ENCODE data around the gene CBFA2T3. TPM values are rescaled to one million over a fixed set of nuclear protein-coding genes. Genes with fewer than 3 reads are reported as not detected.

Gene CBFA2T3
- total RNA-seq, 4 donors from 2014 or later, result 4.0 to 18.5 (median 5.5) TPM

DNA sequence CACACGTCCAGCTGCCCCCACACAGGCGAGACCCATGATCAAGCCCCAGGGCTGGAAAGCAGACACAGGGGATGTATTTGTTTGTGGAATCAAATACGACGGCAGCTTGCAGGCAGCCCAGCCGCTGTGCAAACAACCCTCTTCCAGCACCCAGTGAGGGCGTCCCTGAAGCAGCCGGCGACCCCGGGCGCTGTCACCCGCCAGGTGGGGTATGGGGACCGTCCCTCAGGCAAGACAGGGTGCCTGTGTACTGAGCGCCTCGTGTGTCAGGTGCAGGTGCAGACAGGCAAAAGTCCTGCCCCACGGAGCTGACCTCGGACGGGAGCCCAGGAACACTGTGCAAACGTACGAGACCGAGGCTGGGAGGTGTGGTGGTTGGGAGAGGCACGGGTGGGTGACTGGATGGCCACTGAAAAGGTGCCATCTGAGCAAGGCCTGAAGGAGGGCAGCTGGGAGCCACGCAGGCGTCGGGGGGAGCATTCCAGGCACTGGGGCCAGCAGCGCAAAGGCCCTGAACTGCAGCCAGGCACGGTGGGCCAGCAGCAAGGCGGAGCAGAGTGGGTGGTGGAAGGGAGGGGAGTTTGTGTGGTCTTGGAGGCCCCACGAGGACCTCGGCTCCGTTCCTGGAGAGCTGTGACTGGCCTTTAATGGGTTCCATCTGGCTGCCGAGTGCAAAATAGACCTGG is 48.5 kb downstream of the CBFA2T3 start:
- TF ChIP-seq POLR2AphosphoS5 (IDR thresholded peaks at IDR 0.05) (peak in 1 of 3 donors; percentile 12), POLR2A (IDR thresholded peaks at IDR 0.05) (no peak), EP300 (IDR thresholded peaks at IDR 0.05; ENCODE audit: low read depth) (no peak)
- TF ChIP-seq, protein P1, sequence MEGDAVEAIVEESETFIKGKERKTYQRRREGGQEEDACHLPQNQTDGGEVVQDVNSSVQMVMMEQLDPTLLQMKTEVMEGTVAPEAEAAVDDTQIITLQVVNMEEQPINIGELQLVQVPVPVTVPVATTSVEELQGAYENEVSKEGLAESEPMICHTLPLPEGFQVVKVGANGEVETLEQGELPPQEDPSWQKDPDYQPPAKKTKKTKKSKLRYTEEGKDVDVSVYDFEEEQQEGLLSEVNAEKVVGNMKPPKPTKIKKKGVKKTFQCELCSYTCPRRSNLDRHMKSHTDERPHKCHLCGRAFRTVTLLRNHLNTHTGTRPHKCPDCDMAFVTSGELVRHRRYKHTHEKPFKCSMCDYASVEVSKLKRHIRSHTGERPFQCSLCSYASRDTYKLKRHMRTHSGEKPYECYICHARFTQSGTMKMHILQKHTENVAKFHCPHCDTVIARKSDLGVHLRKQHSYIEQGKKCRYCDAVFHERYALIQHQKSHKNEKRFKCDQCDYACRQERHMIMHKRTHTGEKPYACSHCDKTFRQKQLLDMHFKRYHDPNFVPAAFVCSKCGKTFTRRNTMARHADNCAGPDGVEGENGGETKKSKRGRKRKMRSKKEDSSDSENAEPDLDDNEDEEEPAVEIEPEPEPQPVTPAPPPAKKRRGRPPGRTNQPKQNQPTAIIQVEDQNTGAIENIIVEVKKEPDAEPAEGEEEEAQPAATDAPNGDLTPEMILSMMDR (IDR thresholded peaks at IDR 0.05), result no peak
- Histone ChIP-seq H3K27me3 (peaks cover 12% of the 10 kb centered on the region), H3K36me3 (no peaks in the 10 kb centered on the region), H3K27ac (peak overlapping the region in 1 of 4 donors; percentile 35), H3K4me3 (no peak overlapping the region), H3K4me1 (peaks cover 0 to 14% (median 3%) of the 10 kb centered on the region in 4 donors), H3K9me3 (no peaks in the 10 kb centered on the region)
- in situ Hi-C loops (cut with MboI; ENCODE audit: low pct_ligation_motif_present in 1 of 4, low pct_unique_long_range_greater_than_20kb in 1 of 4, low sequenced_read_pairs in 3 of 4), result loop anchor here in 3 of 4 donors (25.0 kb wide), 2 partner anchors 234 to 284 kb away; partner anchors contain the start of genes CDH15 (in 2 of the 3), SLC22A31 (in 1 of the 3) and ZNF778 (in 1 of the 3)
- WGBS, 2 donors (ENCODE audit: low coverage in 1 of 2), result 50% methylated on average over 28 of the region's 31 CpGs; no CpG with 5 or more reads in 1 of the 2 donors
- no peak for DNase-seq
- intact Hi-C loops (cut with DNase I; ENCODE audit: low total_unique reads), result no loop called here

DNA sequence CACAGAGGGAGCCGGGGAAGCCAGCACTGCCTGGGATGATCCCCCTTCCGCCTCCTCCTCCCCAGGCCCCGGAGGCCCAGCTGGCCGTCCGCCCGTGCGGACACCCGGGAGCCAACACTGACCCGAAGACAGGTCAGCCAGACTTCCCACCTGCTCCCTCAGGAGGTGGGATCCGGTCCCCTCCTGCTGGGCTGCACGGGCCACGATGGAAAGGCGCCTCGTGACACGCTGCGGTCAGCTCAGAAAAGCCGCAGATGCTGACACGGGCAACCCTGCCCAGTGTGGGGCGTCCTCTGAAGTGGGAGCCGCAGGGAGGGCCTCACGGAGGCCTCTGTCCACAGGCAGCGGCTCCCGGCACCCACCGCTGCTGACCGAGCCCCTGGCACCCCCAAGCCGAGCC is 49.3 kb downstream of the CBFA2T3 start:
- intact Hi-C loops (cut with DNase I; ENCODE audit: low total_unique reads), result no loop called here
- H3K27me3 ChIP-seq, result peaks cover 12% of the 10 kb centered on the region
- TF ChIP-seq, protein P1 (IDR thresholded peaks at IDR 0.05), result no peak
- no peak for TF ChIP-seq POLR2A (IDR thresholded peaks at IDR 0.05)
- no peak for TF ChIP-seq POLR2AphosphoS5 (IDR thresholded peaks at IDR 0.05)
- TF ChIP-seq EP300 (IDR thresholded peaks at IDR 0.05; ENCODE audit: low read depth), result no peak
- peaks cover 0 to 14% (median 4%) of the 10 kb centered on the region in 4 donors for H3K4me1 ChIP-seq
- H3K9me3 ChIP-seq, result no peaks in the 10 kb centered on the region
- no peaks in the 10 kb centered on the region for H3K36me3 ChIP-seq
- no peak for DNase-seq
- 94% methylated on average over 9 of the region's 26 CpGs; no CpG with 5 or more reads in 1 of the 2 donors for WGBS, 2 donors (ENCODE audit: low coverage in 1 of 2)
- H3K4me3 ChIP-seq, result no peak overlapping the region
- no peak overlapping the region for H3K27ac ChIP-seq
- in situ Hi-C loops (cut with MboI; ENCODE audit: low pct_ligation_motif_present in 1 of 4, low pct_unique_long_range_greater_than_20kb in 1 of 4, low sequenced_read_pairs in 3 of 4), result loop anchor here in 3 of 4 donors (25.0 kb wide), 2 partner anchors 235 to 285 kb away; partner anchors contain the start of genes CDH15 (in 2 of the 3), SLC22A31 (in 1 of the 3) and ZNF778 (in 1 of the 3)

DNA sequence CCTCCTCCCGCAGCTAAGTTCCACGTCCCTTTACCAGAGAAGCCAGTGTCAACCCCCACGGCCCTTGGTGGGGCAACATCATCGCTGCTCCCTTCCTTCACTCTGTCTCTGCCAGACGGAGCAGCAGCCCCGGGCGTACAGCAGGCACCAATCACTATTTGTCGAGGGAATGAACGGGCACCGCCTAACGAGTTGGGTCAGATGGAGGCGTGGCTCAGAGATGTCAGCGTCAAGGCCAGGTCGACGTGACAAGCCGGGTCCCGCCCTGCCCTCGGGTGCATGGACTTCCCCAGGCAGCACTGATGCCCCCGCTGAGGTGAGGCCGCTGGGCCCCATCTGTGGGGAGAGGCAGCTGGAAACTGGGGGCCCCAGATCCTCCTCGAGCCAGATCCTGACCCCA is 50.0 kb downstream of the CBFA2T3 start:
- Histone ChIP-seq H3K4me1 (peaks cover 0 to 21% (median 10%) of the 10 kb centered on the region in 4 donors), H3K27me3 (peaks cover 12% of the 10 kb centered on the region), H3K27ac (no peak overlapping the region), H3K9me3 (no peaks in the 10 kb centered on the region), H3K36me3 (no peaks in the 10 kb centered on the region), H3K4me3 (no peak overlapping the region)
- in situ Hi-C loops (cut with MboI; ENCODE audit: low pct_ligation_motif_present in 1 of 4, low pct_unique_long_range_greater_than_20kb in 1 of 4, low sequenced_read_pairs in 3 of 4) (loop anchor here in 3 of 4 donors (25.0 kb wide), 2 partner anchors 235 to 285 kb away; partner anchors contain the start of genes CDH15 (in 2 of the 3), SLC22A31 (in 1 of the 3) and ZNF778 (in 1 of the 3)), intact Hi-C loops (cut with DNase I; ENCODE audit: low total_unique reads) (no loop called here)
- TF ChIP-seq EP300 (IDR thresholded peaks at IDR 0.05; ENCODE audit: low read depth) (no peak), POLR2AphosphoS5 (IDR thresholded peaks at IDR 0.05) (peak in 1 of 3 donors; percentile 59)
- peak; percentile 36 for DNase-seq
- 69% methylated on average over 14 of the region's 21 CpGs; no CpG with 5 or more reads in 1 of the 2 donors for WGBS, 2 donors (ENCODE audit: low coverage in 1 of 2)

DNA sequence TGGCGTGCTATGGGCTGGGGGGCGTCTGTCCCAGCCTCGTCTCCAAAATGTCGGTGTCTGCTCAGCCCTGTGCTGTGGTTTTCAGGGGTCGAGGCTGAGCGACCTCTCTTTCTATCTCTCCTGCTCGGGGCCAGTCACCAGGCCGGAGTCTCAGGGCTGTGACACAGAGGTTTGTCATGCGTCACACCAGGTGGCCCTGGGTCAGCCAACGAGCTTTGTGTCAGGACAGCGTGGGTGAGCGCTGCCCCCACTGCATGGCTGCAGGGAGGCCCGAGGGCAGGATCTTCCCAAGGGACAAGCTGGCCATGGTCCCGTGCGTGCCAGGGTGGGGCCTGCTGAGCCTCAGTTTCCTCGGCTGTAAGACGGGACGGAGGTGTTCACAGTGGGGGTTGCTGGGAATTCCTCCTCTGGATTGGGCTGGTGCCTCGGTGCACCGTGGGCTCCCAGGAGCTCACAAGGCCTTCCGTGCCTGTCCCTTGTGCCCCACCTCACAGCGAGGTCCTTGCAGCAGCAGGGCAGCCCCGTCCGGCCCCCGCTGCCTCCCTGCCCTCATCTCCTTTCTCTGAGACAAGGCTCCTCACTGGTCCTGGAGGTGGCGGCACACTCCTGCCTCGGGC is 50.5 kb downstream of the CBFA2T3 start:
- in situ Hi-C loops (cut with MboI; ENCODE audit: low pct_ligation_motif_present in 1 of 4, low pct_unique_long_range_greater_than_20kb in 1 of 4, low sequenced_read_pairs in 3 of 4) (loop anchor here in 3 of 4 donors (25.0 kb wide), 2 partner anchors 236 to 286 kb away; partner anchors contain the start of genes CDH15 (in 2 of the 3), SLC22A31 (in 1 of the 3) and ZNF778 (in 1 of the 3)), intact Hi-C loops (cut with DNase I; ENCODE audit: low total_unique reads) (no loop called here)
- Histone ChIP-seq H3K27me3 (peaks cover 12% of the 10 kb centered on the region), H3K9me3 (no peaks in the 10 kb centered on the region), H3K4me3 (no peak overlapping the region), H3K4me1 (peaks cover under 1 to 26% (median 15%) of the 10 kb centered on the region in 4 donors), H3K27ac (no peak overlapping the region), H3K36me3 (no peaks in the 10 kb centered on the region)
- TF ChIP-seq POLR2AphosphoS5 (IDR thresholded peaks at IDR 0.05) (no peak), EP300 (IDR thresholded peaks at IDR 0.05; ENCODE audit: low read depth) (no peak), POLR2A (IDR thresholded peaks at IDR 0.05) (no peak)
- TF ChIP-seq, protein P1 (IDR thresholded peaks at IDR 0.05), result no peak
- 81% methylated on average over 26 of the region's 27 CpGs; no CpG with 5 or more reads in 1 of the 2 donors for WGBS, 2 donors (ENCODE audit: low coverage in 1 of 2)
- DNase-seq, result no peak
